ENCODE results near the gene LRBA.

- TF ChIP-seq CTCF (IDR thresholded peaks at IDR 0.05) (no peak), ZSCAN18 (CRISPR knock-in tag; IDR thresholded peaks at IDR 0.05) (no peak), JUN (CRISPR knock-in tag; IDR thresholded peaks at IDR 0.05) (no peak), AFF4 (CRISPR knock-in tag; IDR thresholded peaks at IDR 0.05; ENCODE audit: borderline replicate concordance) (no peak), ZNF317 (CRISPR knock-in tag; IDR thresholded peaks at IDR 0.05; ENCODE audit: borderline replicate concordance, low read depth) (no peak), USF1 (CRISPR knock-in tag; IDR thresholded peaks at IDR 0.05) (no peak), ZNF232 (CRISPR knock-in tag; IDR thresholded peaks at IDR 0.05) (no peak)
Observed at GRCh38 chr4:150342945-150343344, 672.1 kb downstream of the LRBA start.
